OCI-LY3 (cell line): ENCODE measurements around the gene MACROD1.

ENCODE experiments used
- CTCF ChIP-seq: fragments of 200-600, 300-600 bp; sonication (generic); IDR thresholded peaks from 2 replicates; pipeline ENCODE4 v1.5.1; 2014; ENCODE audit warnings: antibody characterized with exemption, low read length, low read depth
- EZH2phosphoT487 ChIP-seq: fragments of 200-600 bp; shearing (Covaris generic); IDR thresholded peaks from 2 replicates; pipeline ENCODE4 v1.6.1; 2018; ENCODE audit warnings: antibody characterized with exemption, mixed run types, low read depth

- no peak for TF ChIP-seq CTCF
- no peak for TF ChIP-seq EZH2phosphoT487
These were observed 160.2 kb downstream of the MACROD1 start for GRCh38 chr11:64005691-64006090.
